ENCODE measurements around the gene COL23A1. TPM values are rescaled to one million over a fixed set of nuclear protein-coding genes. Genes with fewer than 3 reads are reported as not detected.

COL23A1 gene
- total and polyA plus RNA-seq, 2 experiments from 2014 or later: 1.1 to 5.1 TPM

GRCh38 chr5:178476972-178477754, 113.0 kb downstream of the COL23A1 start:
- peaks cover 5% of the 10 kb centered on the region for H3K4me1 ChIP-seq (ENCODE audit: insufficient read depth)
- H3K4me2 ChIP-seq: no peak overlapping the region
- no peaks in the 10 kb centered on the region for H3K9me2 ChIP-seq (replicated peaks; ENCODE audit: insufficient read depth)
- no peaks in the 10 kb centered on the region for H3K27me3 ChIP-seq
- H3K4me3 ChIP-seq: no peak overlapping the region
- H2AFZ ChIP-seq: no peak overlapping the region
- no peaks in the 10 kb centered on the region for H3K9me3 ChIP-seq (ENCODE audit: low read depth)
- no peak for DNase-seq (ENCODE audit: low spot score)
- H3K79me2 ChIP-seq: no peaks in the 10 kb centered on the region
- no peak for TF ChIP-seq CTCF (IDR thresholded peaks at IDR 0.05; ENCODE audit: poor library complexity)
- TF ChIP-seq EZH2phosphoT487 (IDR thresholded peaks at IDR 0.05; ENCODE audit: low read depth, severe bottlenecking, unreplicated experiment): no peak
- no peak for TF ChIP-seq EZH2 (IDR thresholded peaks at IDR 0.05; ENCODE audit: borderline replicate concordance)
- H3K36me3 ChIP-seq (replicated peaks; ENCODE audit: insufficient read depth, low read depth): no peaks in the 10 kb centered on the region
- WGBS (ENCODE audit: low lambda C conversion rate, missing lambda C conversion rate): 70% methylated on average over 12 of the region's 12 CpGs
- H4K20me1 ChIP-seq (ENCODE audit: insufficient read depth, poor library complexity, severe bottlenecking): no peaks in the 10 kb centered on the region
- peak overlapping the region; percentile 43 for H3K27ac ChIP-seq

- Histone ChIP-seq H3K4me2 (no peak overlapping the region), H3K9me3 (ENCODE audit: low read depth) (no peaks in the 10 kb centered on the region), H3K36me3 (replicated peaks; ENCODE audit: insufficient read depth, low read depth) (no peaks in the 10 kb centered on the region), H3K9me2 (replicated peaks; ENCODE audit: insufficient read depth) (no peaks in the 10 kb centered on the region), H3K4me1 (ENCODE audit: insufficient read depth) (peaks cover 5% of the 10 kb centered on the region), H3K4me3 (no peak overlapping the region), H2AFZ (no peak overlapping the region), H4K20me1 (ENCODE audit: insufficient read depth, poor library complexity, severe bottlenecking) (no peaks in the 10 kb centered on the region), H3K27me3 (no peaks in the 10 kb centered on the region), H3K79me2 (no peaks in the 10 kb centered on the region), H3K27ac (no peak overlapping the region)
- DNase-seq (ENCODE audit: low spot score): no peak
- TF ChIP-seq CTCF (IDR thresholded peaks at IDR 0.05; ENCODE audit: poor library complexity) (no peak), EZH2 (IDR thresholded peaks at IDR 0.05; ENCODE audit: borderline replicate concordance) (no peak), EZH2phosphoT487 (IDR thresholded peaks at IDR 0.05; ENCODE audit: low read depth, severe bottlenecking, unreplicated experiment) (no peak)
- 96% methylated on average over 8 of the region's 8 CpGs for WGBS (ENCODE audit: low lambda C conversion rate, missing lambda C conversion rate)
These were observed 113.7 kb downstream of the COL23A1 start for GRCh38 chr5:178476531-178476930.

GRCh38 chr5:178475422-178475821, 114.8 kb downstream of the COL23A1 start:
- Histone ChIP-seq H3K27ac (peak overlapping the region; percentile 17), H3K4me3 (no peak overlapping the region), H3K9me3 (ENCODE audit: low read depth) (no peaks in the 10 kb centered on the region), H3K79me2 (no peaks in the 10 kb centered on the region), H3K9me2 (replicated peaks; ENCODE audit: insufficient read depth) (no peaks in the 10 kb centered on the region), H3K27me3 (no peaks in the 10 kb centered on the region), H3K36me3 (replicated peaks; ENCODE audit: insufficient read depth, low read depth) (no peaks in the 10 kb centered on the region), H2AFZ (no peak overlapping the region), H4K20me1 (ENCODE audit: insufficient read depth, poor library complexity, severe bottlenecking) (no peaks in the 10 kb centered on the region), H3K4me2 (no peak overlapping the region), H3K4me1 (ENCODE audit: insufficient read depth) (peaks cover 5% of the 10 kb centered on the region)
- WGBS (ENCODE audit: low lambda C conversion rate, missing lambda C conversion rate): 96% methylated on average over 5 of the region's 5 CpGs
- no peak for DNase-seq (ENCODE audit: low spot score)
- no peak for TF ChIP-seq CTCF (IDR thresholded peaks at IDR 0.05; ENCODE audit: poor library complexity)
- no peak for TF ChIP-seq EZH2 (IDR thresholded peaks at IDR 0.05; ENCODE audit: borderline replicate concordance)
- no peak for TF ChIP-seq EZH2phosphoT487 (IDR thresholded peaks at IDR 0.05; ENCODE audit: low read depth, severe bottlenecking, unreplicated experiment)

Data from hepatocyte (in vitro differentiated cells).